Measurements from ENCODE around the gene CDCA7L.

Gene CDCA7L

DNA sequence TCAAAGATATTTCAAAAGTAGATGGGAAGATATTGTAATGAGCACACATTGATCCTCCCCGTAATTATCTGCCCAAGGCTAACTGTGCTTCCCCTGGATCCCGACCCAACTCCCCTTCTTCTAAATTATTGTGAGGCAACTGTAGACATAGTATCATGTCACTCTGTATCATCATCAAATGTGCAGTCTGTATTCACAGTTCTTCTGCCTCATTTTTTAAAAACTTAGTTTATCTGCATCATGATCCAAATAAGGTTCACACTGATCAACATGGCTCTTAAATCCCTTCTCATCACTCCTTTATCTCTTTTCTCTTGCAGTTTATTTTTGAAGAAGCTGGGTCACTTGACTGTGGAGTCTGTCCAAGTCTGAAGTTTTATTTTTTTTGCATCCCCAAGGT lies 27.5 kb downstream of the CDCA7L start:
- TF ChIP-seq, protein P1, sequence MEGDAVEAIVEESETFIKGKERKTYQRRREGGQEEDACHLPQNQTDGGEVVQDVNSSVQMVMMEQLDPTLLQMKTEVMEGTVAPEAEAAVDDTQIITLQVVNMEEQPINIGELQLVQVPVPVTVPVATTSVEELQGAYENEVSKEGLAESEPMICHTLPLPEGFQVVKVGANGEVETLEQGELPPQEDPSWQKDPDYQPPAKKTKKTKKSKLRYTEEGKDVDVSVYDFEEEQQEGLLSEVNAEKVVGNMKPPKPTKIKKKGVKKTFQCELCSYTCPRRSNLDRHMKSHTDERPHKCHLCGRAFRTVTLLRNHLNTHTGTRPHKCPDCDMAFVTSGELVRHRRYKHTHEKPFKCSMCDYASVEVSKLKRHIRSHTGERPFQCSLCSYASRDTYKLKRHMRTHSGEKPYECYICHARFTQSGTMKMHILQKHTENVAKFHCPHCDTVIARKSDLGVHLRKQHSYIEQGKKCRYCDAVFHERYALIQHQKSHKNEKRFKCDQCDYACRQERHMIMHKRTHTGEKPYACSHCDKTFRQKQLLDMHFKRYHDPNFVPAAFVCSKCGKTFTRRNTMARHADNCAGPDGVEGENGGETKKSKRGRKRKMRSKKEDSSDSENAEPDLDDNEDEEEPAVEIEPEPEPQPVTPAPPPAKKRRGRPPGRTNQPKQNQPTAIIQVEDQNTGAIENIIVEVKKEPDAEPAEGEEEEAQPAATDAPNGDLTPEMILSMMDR (conservative IDR thresholded peaks at IDR 0.05; ENCODE audit: low read depth, low read length): no peak
- no peak overlapping the region for H3K4me3 ChIP-seq (ENCODE audit: low read length)
- no peak for DNase-seq (ENCODE audit: low read depth)

DNA sequence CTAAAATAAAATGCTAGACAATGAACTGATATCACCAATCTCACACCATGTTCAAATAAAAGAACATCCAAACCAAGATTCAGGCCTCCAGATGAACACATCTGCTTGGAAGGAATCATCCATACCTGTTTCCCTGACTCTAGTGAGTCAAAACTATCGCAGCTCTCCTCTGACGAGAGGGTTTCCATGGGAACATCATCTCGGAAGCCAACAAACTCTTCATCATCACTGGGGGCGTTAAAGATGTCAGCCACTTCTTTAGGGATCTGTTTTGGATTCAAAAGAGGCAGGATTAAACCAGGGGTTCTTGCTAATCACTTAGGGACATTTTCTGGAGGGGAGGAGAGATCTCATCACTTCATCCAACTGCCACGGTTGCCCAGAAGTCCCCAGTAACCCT lies 29.1 kb downstream of the CDCA7L start:
- TF ChIP-seq, protein P1 (conservative IDR thresholded peaks at IDR 0.05; ENCODE audit: low read depth, low read length): no peak
- no peak for DNase-seq (ENCODE audit: low read depth)
- H3K4me3 ChIP-seq (ENCODE audit: low read length): no peak overlapping the region

DNA sequence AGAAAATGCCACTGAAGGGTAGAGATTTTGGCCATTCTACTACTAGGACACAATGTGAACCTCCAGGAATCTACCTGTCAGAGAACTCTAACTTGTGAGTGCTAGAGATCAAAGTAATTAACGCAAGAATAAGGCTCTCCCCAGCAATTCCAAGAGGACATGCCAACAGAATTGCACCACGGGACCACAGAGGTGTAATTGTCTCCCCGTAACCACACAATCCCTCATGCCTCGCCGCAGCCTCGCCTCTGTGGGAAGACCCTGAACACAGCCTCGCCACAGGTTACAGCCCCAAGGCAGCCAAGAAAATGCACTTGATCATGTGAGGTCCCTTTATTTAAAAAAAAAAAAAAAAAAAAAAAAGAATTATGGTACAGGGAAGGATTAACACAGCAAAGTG lies 29.5 kb downstream of the CDCA7L start:
- TF ChIP-seq, protein P1 (conservative IDR thresholded peaks at IDR 0.05; ENCODE audit: low read depth, low read length): no peak
- no peak overlapping the region for H3K4me3 ChIP-seq (ENCODE audit: low read length)
- no peak for DNase-seq (ENCODE audit: low read depth)

DNA sequence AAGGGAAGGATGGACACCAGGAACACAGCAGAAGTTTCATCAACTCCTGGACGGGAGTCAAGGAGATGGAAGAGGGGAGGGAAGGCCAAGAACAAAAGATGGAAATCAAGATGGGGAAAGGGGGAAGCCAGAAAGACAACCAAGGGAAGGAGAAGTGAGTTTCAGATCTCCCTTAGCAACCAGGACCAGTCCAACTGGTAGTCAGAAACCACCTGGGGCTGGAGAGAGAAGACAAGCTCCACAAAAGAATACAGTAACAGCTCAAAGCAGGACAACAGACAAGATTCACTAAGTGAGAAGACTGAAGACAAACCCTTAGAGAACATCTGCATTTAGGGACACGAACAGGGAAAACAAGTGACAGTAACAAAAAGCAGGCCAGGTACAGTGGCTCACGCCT lies 30.6 kb downstream of the CDCA7L start:
- no peak for DNase-seq (ENCODE audit: low read depth)
- TF ChIP-seq, protein P1 (conservative IDR thresholded peaks at IDR 0.05; ENCODE audit: low read depth, low read length): no peak
- no peak overlapping the region for H3K4me3 ChIP-seq (ENCODE audit: low read length)

DNA sequence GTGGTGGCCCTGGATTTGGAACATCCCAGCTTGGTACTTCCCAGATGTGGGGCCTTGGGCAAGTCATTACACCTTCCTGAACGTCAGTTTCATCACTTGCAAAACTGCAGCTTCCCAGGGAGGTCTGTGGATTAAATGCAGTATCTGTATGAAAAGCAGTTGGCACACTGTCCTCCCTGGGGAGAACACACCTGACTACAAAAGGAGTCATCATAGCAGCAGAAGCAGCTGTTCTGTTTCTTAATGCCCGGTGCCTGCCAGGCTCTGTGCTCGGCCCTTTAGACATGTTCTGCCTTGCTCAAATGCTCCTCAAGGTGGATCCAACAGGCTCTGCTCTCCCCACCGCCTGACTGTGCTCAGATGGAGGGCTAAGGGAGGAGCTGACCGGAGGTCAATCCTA lies 31.0 kb downstream of the CDCA7L start:
- H3K4me3 ChIP-seq (ENCODE audit: low read length): no peak overlapping the region
- TF ChIP-seq, protein P1 (conservative IDR thresholded peaks at IDR 0.05; ENCODE audit: low read depth, low read length): no peak
- DNase-seq (ENCODE audit: low read depth): no peak

DNA sequence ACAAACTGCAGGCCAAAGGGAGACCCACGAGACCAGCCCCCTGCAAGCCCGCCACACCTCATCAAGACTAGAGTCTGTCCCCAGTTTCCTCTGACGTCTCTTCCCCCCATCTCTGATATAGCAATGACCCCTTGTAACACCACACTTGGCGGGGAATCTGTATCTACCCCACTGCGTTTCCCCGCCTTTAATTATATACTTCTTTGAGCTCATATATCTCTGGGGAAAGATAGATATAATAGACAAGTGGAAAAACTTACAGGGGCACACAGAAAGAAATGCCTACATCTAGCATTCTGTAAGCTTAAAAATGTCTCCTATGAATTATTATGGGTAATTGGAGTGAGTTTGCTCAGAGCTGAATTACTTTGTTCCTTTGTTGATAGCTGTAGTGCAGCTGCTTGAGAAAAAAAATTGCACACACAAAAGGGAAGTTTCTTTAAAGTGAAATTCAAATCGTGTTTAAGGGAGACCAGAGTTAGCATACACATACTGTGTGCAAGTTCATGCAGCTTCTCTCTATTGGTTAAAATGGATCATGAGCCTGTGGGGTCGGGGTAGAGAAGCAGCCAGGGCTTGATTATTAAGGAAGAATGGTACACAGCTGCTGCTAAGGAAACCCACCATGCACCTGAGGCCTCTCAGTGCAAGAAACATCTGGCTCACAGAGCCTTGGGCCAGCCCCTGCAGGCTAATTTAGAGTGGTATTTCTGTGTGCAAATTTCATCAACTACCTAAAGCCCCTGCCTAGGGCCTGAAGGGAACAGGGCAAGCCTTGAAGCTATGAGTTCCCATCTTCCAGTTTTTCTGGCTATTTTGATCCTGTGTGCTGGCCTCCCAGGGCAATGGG lies 32.5 kb downstream of the CDCA7L start:
- TF ChIP-seq, protein P1 (conservative IDR thresholded peaks at IDR 0.05; ENCODE audit: low read depth, low read length): no peak
- no peak for DNase-seq (ENCODE audit: low read depth)
- H3K4me3 ChIP-seq (ENCODE audit: low read length): no peak overlapping the region

DNA sequence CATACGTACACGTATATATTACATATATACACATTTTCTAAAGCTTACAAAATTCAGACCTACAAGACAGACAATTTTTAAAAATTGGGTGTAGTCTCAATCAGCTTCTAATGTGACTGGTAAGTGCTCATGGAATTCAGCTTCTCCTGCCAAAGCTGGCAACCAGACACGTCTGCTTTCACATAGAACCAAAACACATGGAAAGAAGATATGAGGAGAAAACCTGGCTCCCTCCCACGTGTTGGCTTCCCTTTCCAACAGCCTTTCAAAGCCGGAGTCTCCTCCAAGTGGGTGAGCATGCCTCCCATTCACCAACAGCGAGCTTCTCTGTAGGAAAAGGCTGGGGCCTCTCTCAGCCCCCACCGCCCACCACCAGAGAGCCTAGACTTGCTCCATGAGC lies 33.4 kb downstream of the CDCA7L start:
- TF ChIP-seq, protein P1 (conservative IDR thresholded peaks at IDR 0.05; ENCODE audit: low read depth, low read length): no peak
- H3K4me3 ChIP-seq (ENCODE audit: low read length): no peak overlapping the region
- DNase-seq (ENCODE audit: low read depth): no peak

Measured in retinal pigment epithelial cell (primary cell).